Activated CD8-positive, alpha-beta memory T cell treated with anti-CD3 and anti-CD28 coated beads, Interleukin-2, amount 50 U/mL, for 1 hour (primary cell): Measurements from ENCODE around the gene SCN8A.
"Not testable (repeated sequence)": the region's sequence is repeated elsewhere in the genome, so short reads cannot be mapped to it uniquely, and the experiment has no call there.

Source experiments
- DNase-seq: peaks from one replicate; pipeline ENCODE4 v3.0.0-alpha.2; 2020; ENCODE audit errors: extremely low read depth

SCN8A gene

DNA sequence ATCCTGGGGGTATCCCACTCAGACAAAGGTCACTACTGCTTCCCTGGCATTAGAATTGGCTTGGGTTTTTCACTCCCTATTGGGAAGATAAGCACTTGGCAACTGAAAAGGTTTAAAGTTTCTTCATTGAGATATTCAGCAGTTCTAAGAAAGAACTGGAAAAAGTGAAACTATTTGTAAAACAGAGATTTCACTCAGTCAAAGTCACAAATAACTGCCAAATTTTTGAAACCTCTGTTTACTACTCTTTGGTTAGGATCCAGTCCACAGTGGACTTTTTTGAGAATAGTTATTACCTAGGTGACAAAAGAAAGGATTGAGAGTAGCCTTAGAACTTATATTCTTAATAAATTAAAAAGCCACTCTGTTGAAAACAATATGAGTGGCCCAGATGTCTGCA is 172.7 kb downstream of the SCN8A start:
- DNase-seq, result no peak

- no peak for DNase-seq
These were observed 175.1 kb downstream of the SCN8A start for GRCh38 chr12:51766067-51766676.

GRCh38 chr12:51771008-51771407 is 180.0 kb downstream of the SCN8A start:
- no peak for DNase-seq

GRCh38 chr12:51773145-51773869 is 182.3 kb downstream of the SCN8A start:
- no peak for DNase-seq

DNA sequence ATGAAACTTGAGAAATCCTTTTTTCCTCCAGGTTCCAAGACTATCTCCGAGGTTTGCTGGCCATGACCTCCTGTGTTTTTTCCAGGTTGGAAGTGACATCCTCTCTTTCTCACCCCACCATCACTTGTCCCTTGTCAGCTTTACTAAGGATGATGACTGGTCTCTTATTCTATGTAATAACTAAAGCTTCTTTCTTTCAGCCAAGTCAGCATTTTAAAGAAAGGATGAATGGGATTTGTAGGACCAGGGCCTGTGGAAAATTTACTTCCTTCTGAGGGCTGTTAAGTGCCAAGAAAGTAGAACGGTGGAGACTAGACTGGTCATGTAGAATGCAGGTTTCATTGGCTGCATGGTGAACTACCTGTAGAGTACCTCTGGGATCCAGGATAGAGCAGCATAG is 183.9 kb downstream of the SCN8A start:
- DNase-seq, result no peak

- DNase-seq, result no peak
These were observed 186.4 kb downstream of the SCN8A start for GRCh38 chr12:51777457-51777856.

DNA sequence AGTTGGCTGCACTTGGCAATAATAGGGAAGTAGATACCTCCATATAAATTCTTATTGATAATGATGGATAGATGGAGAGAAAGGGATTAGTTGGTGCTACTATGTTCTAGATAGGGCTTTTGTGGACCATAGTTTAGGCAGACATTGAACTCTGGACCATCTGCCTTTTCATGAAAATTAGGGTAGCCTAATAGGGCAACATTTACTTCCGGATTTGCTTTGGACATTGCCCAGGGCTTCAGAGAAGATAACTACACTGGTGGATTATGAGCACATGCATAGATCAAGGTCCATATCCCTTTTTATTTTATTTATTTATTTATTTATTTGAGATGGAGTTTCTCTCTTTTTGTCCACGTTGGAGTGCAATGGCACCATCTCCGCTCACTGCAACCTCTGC is 186.9 kb downstream of the SCN8A start:
- DNase-seq, result no peak

- DNase-seq, result no peak
These were observed 188.8 kb downstream of the SCN8A start for GRCh38 chr12:51779876-51780275.

DNA sequence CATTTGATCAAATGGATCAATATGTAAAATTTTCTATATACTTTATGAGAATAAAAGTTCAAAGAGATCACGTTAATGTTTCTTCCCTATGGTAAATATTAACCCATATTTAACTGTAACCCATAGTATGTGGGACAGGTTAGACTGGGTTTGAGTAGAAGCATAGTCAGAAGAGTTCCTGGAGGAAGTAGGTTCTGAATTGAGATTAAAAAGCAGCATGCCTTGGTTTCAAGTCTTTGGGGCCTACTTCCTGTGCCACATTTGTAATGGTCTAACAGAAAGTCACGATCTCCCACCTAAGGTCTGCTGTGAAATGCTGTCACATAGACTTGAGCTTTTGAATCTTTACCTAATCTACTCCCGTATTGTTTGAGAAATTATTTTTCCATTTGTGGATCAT is 193.7 kb downstream of the SCN8A start:
- DNase-seq, result no peak

DNA sequence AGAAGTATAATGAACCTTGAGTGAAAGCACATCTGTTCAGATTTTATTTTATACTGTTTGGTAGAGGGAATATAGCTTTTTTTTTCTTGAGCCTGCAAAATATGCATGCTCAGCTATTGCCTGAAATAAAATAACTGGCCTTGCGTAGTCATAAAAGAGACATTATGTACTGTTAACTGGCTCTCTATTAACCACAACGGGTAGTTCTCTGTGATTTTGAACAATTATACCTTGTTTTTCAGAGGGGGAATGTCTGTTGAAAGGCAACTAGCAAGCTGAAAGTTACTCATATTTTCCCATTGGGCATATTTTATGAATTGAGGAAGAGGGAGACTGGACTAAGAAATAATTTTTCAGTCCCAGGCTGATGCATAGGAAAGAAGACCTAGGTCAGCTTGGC is 194.9 kb downstream of the SCN8A start:
- DNase-seq, result no peak

DNA sequence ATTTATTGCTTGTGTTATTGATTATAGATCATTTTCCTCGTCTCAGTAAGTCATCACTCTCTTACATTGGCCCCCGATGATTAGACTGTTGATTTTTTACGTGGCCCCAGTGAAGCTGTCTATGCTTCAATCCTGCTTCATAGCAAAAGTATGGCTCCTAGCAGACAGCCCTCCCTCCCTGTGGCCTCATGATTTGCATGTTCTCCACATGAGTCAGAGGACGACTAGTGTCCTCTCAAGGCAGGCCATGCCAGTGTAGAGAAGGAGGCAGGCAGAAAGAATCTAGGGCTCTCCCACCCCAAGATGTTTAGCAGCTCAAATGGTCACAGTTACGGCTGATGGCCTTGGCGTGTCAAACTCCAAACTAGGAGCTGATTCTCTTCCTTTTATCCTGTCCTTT is 197.8 kb downstream of the SCN8A start:
- no peak for DNase-seq

DNA sequence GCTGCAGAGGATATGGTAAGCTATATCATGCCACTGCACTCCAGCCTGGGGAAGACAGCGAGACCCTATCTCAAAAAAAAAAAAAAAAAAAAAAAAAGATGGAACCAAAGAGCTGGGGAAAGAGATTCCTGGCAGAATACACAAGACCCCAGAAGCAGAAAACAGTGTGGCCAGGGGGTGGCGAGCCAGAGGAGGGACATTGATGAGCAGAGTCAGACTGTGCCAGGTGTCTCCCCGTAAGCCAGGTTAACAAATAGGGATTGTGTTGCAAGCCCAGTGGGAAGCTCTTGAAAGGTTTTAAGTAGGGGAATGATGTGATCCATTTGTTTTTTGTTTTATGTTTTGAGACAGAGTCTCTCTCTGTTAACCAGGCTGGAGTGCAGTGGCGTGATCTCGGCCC is 201.4 kb downstream of the SCN8A start:
- no peak for DNase-seq

- no peak for DNase-seq
These were observed 202.2 kb downstream of the SCN8A start for GRCh38 chr12:51793201-51793600.

- no peak for DNase-seq
These were observed 206.3 kb downstream of the SCN8A start for GRCh38 chr12:51797301-51797700.

DNA sequence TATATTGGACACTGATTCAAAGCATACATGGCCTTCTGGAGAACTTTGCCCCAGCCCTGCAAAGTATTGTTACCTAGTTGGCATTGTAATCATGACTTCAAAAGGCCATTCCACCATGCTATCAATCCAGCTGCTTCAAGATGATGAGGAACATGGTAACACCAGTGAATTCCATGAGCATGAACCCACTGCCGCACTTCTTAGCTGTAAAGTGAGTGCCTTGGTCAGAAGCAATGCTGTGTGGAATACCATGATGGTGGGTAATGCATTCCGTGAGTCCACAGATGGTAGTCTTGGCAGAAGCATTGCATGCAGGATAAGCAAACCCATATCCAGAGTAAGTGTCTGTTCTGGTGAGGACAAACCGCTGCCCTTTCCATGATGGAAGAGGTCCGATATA is 207.0 kb downstream of the SCN8A start:
- not testable (repeated sequence) for DNase-seq

GRCh38 chr12:51798501-51798900 is 207.5 kb downstream of the SCN8A start:
- DNase-seq, result no peak

- DNase-seq, result no peak
These were observed 210.0 kb downstream of the SCN8A start for GRCh38 chr12:51801027-51801426.

DNA sequence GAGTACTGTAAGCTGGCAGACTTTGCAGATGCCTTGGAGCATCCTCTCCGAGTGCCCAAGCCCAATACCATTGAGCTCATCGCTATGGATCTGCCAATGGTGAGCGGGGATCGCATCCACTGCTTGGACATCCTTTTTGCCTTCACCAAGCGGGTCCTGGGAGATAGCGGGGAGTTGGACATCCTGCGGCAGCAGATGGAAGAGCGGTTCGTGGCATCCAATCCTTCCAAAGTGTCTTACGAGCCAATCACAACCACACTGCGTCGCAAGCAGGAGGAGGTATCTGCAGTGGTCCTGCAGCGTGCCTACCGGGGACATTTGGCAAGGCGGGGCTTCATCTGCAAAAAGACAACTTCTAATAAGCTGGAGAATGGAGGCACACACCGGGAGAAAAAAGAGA is 215.9 kb downstream of the SCN8A start:
- no peak for DNase-seq

- no peak for DNase-seq
These were observed 218.2 kb downstream of the SCN8A start for GRCh38 chr12:51809193-51809592.

DNA sequence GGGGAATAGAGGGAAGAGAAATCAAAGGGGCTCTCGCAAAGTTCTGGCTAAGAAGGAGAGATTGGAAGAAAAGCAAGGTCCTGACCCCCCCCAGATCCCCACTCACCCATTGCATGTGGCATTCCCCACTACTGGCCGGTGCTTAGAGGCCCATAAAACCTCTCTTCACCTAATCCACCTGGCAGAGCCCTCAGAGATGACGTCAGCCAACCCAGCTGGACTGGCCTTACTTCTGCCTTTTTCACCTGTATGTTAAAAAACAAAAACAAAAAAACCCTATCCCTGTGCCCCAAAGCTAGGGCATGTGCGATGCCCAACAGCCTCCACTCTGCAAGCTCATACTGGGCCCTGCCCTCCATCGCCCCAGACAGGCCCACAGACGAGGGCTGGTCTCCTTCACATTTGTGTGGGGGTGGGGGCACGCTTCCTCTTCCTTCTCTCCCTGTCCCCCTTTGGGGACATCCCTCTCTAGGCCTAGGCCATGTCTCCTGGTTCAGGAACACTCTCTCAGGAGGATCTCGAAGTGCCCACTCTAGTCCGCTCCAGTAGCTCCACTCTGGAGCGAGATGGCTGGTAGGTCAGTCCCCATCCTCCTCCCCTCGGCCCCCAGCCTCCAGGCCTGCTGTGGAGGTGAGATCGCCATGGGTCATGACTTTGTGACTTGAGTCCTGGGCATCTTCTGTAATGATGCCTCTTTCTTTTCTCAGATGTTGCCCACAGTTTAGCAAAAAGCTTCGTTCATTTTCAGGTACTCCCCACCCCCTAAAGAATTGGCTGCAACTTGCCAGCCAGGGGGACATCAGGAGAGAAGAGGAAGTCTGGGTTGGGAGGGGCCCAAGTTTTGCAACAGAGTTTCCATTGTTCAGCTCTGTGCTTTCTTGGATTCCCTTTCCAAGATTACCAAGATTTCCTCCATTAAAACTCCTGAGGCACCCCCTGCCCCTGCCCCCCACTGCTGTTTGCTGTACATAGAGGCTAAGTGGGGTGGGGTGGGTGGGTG is 220.5 kb downstream of the SCN8A start:
- DNase-seq, result no peak

DNA sequence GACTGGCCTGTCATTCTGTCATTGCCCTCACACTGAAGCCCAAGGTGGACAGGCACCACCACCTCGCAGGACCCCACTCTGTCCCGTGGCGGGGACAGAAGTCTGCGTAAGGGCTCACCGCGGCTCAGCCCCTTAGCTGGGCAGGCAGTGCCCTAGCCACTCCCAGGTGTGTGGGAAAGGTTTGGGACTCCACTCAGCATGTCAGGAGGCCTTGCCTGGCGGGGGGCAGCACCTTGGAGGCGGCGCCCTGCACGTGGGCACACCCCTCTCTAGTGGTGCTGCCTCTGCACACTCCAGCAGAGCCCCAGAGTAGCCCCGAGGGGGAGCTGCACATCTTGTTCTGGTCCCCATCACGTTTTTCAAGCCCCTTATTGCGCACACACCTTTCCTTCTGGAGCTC is 221.8 kb downstream of the SCN8A start:
- DNase-seq, result no peak

DNA sequence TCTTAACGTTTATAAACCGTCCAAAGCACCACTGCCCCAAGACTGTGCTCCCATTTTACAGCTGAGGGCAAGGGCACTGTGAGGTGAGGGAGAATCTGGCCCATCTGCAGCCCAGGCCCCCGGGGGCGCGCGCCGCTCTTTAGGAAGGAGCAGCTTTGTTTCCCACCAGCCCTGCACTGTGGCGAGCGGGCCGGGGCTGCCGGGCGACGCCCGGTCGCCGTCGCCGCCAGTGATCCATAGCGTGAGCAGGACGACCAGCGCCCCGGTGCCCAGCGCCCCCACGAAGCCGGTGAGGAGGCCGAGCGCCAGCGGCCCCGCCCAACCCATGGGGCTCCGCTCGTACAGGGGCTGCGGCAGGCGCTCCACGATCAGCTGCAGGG is 222.9 kb downstream of the SCN8A start:
- no peak for DNase-seq
